HG03280 (cell line): Measurements from ENCODE around the gene BBLN.

Source experiments
- ATAC-seq: cut with Tn5 transposase; IDR thresholded peaks from one replicate; pipeline ENCODE4 v1.9.1; 2021; ENCODE audit warnings: mild to moderate bottlenecking, moderate library complexity; ENCODE audit not compliant: unreplicated experiment

Gene BBLN

DNA sequence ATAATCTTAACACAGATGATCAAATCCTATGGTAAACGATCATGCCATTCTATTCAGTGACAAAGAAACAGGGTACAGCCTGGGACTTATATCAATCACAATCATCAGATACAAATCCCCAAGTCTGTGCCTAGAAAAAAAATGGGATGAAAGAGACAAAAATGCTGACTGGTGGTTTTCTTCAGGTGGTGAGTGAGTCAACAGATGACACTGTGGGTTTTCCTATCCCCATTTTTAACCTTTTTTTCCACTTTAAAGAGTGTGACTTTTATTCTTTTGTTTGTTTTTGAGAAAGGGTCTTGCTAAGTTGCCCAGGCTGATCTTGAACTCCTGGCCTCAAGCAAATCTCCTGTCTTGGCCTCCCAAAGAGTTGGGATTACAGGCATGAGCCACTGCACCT lies 28.1 kb downstream of the BBLN start:
- no peak for ATAC-seq

DNA sequence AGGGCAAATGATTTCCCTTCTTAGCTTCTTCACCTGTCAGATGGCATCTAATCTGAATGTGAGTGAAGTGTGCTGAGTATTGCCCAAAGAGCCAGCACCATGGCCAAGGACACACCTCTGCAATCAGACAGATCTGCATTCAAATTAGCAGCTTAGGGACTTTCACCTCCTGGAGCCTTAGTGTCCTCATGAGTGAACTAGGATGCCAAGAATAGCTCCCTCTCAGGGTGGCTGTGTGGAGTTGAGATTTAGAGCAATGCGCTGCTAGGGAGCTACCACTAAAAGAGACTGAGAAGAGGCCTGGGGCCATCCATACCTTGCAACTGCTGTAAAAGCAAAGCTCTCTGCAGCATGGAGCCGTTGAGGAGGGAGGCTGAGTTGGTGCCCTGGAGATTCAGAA lies 29.9 kb downstream of the BBLN start:
- no peak for ATAC-seq

DNA sequence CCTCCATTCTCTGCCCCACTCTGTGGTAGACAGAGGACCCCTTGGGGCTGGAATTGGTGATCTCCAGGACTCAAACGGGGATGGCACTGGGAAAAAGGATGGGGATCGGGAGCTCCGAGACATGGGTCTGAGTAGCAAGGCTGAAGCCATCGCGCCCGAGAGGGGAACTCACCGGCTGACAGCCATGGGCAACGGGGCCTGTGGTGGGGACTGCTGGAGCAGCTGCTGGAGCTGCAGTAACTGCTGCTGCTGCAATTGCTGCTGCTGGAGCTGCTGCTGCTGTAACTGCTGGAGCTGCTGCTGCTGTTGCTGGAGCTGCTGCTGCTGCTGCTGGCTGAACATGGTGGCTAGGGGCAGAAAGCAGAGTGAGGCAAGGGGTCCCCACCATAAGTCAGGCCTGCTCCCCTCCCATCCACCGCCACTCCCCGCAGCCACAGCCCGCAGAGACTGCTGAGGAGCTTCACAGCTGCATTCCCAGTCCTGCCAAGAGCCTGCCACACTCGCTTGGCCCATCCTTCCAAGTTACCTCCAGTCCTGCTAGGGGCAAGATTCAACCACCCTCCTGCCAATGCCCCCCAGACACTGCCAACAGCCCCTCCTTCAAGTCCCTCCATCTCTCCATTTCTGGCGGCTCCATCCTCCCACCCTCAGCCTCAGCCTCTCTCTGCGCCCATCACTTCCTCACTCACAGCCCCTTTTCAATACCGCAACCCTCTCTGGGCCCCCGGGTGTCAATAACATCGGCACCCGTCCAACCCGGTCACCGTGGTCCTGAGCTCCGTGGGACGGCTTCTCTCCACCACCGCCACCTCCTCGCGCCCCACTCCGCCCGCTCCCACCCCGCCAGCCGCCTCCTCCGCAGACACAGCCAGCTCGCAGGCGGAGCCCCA lies 30.7 kb downstream of the BBLN start:
- peak; percentile 39 for ATAC-seq

DNA sequence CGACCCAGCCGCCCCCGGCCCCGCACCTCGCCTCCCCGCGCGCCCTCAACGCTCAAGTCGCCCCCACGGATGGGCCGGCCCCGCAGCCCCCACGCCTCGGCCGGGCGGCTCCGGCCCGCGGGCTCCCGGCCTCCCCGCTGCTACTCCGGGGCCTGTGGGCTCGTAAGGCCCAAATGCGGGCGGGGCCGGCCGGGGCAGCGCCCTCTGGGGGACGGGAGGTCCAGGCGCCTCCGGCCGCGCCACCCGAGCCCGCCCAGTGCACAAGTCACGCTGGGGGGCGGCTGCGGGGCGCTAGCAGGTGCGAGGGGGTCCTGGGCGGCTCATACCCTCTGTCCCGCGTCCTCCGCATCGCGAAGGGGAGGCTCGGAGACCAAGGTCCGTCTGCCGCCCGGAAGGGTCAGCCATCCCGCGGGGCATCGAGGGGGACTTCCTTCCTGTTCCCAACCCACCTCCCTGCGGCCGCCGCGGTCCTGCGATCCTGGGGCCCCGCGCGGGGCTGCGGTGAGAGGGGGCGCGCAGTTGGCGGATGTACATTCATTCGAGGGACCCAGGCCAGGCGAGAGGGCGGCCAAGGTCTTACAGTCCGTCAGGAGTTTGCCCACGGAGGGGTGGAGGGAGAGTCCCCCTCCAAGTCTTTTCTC lies 31.5 kb downstream of the BBLN start, which contains the start of gene CIZ1:
Gene CIZ1, minus strand, starts transcription at position 167 of the 641 bp plus-strand sequence. CDS start 715 bp downstream, outside the sequence.
- ATAC-seq, result peak; percentile 82

DNA sequence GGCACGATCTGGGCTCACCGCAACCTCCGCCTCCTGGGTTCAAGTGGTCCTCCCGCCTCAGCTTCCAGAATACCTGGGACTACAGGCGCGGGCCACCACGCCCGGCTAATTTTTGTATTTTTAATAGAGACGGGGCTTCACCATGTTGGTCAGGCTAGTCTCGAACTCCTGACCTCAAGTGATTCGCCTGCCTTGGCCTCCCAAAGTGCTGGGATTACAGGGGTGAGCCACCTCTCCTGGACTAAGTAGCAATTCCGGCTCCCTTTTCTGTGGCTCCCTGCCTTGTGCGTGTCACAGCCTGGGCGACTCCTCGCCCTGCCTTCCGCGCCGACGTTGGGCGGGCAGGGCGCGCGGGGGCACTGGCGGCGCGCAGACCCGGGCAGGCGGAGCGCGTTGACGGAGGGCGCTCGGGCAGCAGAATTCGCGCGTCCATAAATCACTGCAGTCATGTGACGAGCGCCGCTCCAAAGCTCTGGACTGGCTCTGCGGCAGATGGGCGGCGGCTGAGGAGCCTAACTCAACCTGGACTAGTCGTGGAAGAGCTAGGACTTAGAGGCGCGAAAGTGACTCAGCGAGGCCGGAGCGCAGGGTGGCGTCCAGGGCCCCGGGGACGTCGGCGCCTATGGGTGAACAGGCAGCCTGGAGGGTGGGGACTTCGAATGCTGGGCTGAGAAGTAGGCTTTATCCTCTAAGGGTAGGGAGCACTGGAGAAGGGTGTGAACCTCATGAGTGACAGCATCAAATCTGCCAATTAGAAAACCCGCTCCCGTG lies 32.7 kb downstream of the BBLN start:
- no peak for ATAC-seq

DNA sequence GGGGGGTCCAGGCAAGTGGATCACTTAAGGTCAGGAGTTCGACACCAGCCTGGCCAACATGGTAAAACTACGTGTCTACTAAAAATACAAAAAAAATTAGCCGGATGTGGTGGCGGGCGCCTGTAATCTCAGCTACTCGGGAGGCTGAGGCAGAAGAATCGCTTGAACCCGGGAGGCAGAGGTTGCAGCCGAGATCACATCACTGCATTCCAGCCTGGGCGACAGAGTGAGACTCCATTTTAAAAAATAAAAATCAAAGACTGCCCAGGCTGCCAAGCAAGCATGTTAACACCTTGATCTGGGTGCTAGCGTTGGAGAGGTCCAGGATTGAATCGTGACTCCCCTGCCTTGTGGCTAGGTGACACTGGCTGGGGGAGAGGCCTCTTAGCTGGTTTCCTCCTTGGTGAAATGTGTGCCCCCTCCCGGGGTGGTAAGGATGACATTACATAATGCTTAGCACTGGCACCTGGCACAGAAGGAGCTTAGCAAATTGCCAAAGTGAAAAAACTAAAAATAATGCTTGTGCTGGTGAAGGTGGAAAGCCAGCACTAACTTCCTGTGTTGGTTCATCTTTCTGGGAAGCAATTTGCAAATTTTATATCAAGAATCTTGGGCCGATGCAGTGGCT lies 33.5 kb downstream of the BBLN start:
- ATAC-seq, result no peak

DNA sequence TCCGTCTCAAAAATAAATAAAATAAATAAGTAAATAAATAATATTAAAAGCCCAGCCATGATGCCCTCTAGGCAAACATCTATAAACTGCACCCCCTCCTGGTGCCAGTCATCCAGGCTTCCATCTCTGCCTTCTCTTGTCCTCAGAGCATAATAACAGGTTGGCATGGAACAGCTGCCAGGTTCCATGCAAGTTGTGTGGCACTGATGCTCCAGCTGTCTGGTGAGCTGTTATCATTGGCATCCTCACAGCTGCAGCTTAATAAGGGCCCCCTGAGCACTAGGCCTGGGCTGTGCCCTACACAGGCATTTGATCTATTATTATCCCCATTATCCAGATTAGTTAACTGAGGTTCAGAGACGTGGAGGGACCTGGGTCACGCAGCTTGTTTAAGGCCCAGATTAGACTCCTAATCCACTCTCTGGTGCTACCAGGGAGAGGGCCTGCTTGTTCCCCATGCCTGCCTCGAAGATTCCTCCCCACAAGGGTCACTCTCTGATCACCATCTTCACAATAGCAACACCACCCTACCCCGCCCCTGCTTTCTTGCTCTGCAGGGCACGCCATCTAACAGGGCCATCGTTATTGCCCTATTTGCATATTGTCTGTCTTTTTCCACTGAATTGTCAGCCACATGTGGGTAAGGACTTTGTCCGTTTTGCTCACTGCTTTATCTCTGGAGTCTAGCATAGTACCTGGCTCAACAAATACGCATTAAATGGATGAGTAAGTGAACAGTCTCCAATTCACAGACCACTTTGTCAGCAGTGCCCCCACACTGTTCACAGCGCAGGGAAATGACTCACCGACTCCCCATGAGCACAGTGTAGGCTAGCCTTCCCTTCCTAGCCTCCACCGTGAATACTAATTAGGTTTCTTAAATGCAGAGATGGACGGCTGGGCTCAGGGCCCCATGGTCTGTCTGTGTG lies 41.6 kb downstream of the BBLN start:
- no peak for ATAC-seq

DNA sequence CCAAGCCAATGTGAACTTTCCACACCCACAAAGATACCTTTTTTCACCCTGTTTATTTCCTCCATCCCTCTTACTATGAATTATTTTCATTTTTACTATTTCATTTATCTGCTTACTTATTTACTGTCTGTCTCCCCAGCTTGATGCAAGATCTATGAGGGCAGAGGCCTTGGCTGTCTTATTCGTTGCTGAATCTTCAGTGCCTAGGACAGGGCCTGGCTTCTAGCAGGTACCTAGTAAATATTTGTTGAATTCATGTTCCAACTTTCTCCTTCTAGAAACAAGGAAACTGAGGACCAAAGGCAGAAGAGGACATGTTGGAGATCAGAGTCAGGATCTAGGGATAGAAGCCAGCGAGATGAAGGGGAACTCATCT lies 42.6 kb downstream of the BBLN start:
- no peak for ATAC-seq

DNA sequence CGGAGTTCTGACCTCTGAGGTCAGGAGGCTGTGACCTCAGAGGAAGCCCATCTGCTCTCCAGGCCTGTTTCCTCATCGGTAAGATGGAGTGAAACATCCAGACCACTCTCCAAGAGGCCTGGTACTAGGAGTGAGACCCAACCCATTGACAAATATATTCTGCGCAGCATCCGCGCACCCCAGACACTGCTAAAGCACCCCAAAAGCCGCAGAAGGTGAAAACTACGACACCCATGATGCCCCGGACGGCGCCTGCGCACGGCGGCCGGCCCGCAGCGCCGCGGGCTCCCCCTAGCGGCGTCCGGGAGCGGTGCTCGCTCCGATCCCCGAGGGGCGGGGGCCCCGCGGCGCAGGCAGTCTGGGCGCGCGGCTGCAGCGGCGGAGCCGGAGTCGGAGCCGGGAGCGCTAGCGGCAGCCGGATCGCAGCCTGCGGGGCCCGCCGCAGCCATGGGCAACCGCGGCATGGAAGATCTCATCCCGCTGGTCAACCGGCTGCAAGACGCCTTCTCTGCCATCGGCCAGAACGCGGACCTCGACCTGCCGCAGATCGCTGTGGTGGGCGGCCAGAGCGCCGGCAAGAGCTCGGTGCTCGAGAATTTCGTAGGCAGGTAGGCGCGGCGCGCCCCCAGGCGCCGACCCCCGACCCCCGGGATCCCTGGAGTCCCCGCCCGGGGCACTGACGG lies 43.1 kb downstream of the BBLN start, which contains the start of gene DNM1:
Gene DNM1, plus strand, starts transcription at position 356 of the 683 bp plus-strand sequence. Its CDS starts 92 bp downstream, at position 448.
- peak; percentile 90 for ATAC-seq

DNA sequence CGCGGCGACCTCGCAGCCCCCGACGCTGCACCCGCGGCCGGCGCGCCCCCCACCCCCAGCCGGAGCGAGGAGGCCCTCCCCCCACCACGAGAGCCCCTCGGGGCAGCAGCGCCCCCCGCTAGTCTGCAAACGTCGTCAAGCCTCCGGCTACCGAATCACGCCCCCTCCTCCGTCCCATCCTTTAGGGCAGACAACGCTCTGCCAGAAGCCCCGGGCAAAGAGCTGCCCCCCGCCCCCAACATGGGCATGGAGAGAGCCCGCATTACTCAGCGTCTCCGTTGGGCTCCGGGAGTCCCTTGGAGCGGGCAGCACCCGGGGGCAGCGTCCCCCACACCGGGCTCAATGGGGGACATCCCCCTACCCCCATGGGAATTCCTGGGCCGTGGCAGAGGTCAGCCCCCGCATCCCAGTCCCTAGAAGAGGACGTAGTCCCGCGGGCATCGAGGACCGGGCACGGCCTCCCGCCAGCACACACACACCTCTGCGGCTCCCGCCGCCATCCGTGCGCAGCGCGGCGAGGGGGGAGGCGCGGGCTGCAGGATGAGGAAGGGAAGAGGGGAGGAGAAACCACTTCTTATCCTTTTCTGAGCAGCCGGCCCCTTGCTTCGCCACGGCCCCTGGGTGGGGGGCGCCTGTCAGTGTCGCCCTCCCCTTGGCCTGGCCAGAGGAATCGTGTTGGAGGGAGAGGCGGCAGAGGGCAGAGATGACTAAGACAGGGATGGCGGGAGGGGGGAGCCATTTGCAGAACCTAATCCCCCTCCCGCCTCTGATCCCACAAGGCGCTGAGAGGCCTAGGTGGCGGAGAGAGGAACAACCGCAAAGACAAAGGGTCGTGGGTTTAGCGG lies 43.9 kb downstream of the BBLN start:
- no peak for ATAC-seq

DNA sequence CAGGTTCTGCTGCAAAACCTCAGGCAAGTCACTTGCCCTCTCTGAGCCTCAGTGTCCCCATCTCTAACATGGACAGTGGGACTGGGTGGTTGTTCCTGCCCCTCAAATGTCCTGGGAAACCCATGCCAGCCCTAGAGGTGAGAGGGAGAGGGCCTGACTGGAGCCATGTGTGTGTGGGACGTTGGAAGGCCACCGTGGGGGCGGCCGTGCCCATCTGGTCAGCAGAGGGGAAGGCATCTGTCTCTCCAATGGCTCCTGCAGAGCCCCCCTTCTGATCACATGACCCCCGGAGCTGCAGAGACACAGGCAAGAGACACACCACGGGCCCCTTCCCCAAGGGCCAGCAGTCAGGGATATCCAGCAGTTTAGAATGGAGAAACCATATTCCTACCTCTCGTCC lies 44.8 kb downstream of the BBLN start:
- ATAC-seq, result no peak

DNA sequence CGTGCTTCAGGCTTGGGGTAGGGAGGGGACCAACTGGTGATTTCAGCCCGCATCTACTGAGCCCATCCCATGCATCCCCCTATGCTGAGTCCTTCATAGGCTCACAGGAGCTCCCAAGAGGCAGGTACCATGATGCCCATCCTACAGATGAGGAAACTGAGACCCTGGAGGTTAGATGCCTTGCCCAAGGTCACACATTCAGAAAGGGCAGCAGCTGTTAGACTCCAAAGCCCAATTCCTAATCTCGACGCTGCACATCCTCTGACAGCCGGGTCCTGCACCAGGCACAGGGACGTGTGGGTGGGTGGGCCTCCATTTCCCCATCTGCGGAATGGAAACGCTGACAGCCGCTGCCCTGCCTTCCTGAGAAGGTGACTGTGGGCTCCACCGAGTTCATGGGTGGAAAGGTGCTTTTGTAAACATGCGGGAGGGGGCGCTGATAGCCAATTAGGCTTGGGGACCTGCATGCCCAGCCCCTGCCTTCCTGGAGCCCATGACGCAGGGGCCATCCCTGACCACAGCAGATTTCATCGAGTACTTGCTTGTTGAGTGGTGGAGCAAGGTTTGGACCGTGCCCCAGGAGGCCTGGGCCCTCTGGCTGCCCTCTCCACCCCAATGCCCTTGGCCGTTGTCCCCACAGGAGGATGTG lies 45.4 kb downstream of the BBLN start:
- no peak for ATAC-seq

DNA sequence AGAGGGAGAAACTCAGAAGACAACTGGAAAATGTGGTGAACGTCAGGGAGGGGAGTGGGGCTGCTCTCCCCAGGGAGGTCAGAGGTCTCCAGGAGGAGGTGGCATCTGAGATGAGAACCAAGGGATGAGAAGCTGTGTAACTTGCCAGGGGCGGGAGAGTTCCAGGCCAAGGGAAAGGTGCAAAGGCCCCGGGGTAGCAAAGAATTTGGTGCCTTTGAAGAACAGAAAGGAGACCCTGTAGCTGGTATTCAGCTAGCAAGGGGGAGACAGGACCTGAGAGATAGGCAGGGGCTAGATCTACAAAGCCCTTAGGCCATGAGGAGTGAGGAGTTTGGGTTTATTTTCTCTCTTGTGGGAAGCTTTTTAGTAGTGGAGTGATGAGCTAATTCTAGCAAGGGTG lies 46.4 kb downstream of the BBLN start:
- no peak for ATAC-seq

DNA sequence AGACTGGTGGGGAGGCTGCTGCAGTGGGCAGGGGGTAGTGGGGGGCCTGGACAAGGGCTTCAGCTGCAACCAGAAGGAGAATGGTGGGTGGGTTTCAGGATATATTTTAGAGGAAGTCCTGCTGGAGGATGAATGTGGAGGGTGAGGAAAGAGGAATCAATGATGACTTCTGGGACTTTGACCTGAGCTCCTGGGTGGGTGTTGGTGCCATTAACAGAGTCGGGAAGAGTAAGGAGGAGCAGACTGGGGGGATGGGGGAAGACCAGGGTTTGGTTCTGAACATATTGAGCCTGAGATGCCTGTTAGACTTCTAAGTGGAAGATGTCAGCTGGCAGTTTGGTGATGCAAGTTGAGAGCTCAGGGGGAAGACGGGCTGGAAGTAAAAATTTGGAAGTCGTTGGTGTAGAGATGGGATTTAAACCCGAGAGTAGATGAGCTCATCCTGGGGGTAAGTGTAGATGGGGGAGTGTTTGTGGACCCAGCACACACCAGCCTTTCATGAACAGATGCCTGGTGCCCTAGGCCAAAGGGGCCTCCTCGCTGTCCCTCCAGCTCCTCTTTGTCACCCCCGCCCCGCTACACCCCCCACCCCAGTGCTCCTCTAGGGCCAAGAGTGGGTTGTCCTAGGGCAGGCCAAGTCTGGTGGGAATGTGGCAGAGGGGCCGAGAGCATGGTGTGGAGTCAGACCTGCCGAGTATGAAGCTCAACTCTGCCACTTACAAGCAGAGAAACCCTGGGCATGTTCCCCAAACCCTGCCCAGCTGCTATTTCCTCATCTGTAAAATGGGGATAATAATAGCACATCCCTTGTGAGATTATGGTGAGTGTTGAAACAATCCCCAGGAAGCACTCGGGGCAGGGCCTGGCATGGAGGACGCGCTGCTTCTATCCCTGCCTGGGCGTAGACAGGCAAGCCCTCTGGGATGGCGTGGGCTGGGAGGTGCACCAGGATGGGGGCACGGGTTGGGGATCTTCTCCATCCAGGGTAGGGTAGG lies 47.1 kb downstream of the BBLN start:
- ATAC-seq, result no peak

DNA sequence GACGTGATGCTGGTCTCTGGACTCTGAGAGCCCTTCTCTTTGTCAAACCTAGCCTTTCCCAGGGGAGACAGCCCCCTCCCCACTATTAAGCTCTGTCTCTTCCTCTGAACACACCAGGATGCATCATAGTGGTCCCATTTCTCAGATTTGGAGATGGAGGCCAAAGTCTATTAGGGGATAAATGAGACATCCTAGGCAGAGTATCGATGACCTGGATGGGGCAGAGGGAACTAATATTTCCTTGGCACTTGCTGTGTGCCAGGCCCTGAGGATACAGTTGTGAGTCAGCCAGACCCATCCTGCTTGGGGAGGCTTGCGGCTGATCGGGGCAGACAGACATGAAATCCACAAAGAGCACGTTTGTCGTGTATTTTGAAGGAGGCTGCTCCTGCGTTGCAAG lies 48.3 kb downstream of the BBLN start:
- ATAC-seq, result no peak

DNA sequence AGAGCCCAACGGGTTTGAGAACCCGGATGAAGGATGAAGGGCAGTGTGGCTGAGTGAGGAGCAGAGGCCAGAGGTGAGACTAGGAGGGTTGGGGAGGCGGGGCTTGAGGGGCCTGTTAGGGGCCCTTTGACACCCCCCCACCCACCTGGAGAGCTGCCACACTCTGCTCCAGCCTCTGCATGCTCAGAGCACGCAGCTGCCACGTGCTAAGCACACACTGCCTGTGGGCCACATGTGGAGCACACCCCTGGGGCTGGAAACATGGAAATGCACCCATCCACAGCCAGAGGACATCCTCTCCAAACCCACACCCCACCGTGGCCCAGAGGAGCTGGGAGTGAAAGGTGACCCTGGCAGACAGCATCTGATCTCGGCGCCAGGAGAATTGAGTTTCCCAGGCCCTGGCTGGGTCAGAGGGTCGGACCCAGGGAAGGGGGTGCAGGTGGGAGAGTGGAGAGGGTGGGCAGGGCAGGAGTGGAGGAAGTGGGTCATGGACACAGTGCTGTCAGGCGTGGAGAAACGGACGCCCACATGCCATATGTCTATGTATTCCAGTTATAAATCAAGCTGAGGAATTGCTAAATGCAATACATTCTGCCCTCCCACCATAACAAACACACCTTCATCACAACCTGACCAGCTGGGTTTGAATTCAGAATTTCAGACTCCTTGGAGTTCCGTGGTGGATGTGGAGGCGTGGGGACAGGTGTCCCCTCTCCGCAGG lies 49.0 kb downstream of the BBLN start:
- ATAC-seq, result no peak
